K562 (cell line): Measurements from ENCODE around the gene SMCHD1. TPM values are rescaled to one million over a fixed set of nuclear protein-coding genes. Genes with fewer than 3 reads are reported as not detected.

Experiments used
- ATAC-seq: fragments of 200-7000 bp; cut with Tn5 transposase; 3 replicates; pipeline ENCODE4 v1.9.1; 2020; ENCODE audit warnings: moderate library complexity
- BruUV-seq: library from RNA; stranded (reverse); fragments of 400-500 nt; replicated peaks from 2 replicates; lab custom pipeline; 2021; lab: Mats Ljungman, UMichigan
- CTCF ChIA-PET: fragments of 300-600 bp; formaldehyde crosslinking; extraction: SDS; loops from one replicate; lab custom pipeline; 2021; ENCODE audit warnings: low intra/inter-chr PET ratio; lab: Yijun Ruan, JAX
- POLR2A ChIA-PET: fragments of 300-600, 350-650 bp; sonication (Branson Sonifier 250); formaldehyde crosslinking; extraction: SDS; loops from one replicate; lab custom pipeline; 2021; ENCODE audit warnings: antibody characterized with exemption, inconsistent platforms; lab: Yijun Ruan, JAX
- DNase-seq, 4 experiments: peaks; one replicate each; pipeline versions ENCODE4 v3.0.0 to v3.0.0-alpha.2; 2011 to 2018; ENCODE audit warnings: low spot score in 3 of 4, mixed read lengths in 3 of 4; ENCODE audit errors: extremely low read depth in 1 of 4
- FAIRE-seq: peaks from 2 replicates; lab custom pipeline; 2011; peaks lifted over from hg19 to GRCh38; lab: Jason Lieb, UNC
- H2AFZ ChIP-seq: 2 replicates; pipeline ENCODE4 v1.6.0; 2011; ENCODE audit warnings: low read depth, low read length, control low read depth, inconsistent platforms
- H3K27ac ChIP-seq: fragments of 200-600 bp; 3 replicates; pipeline ENCODE4 v1.8.0; 2011; ENCODE audit warnings: low read depth, mild to moderate bottlenecking, control low read depth, inconsistent platforms, low read length, moderate library complexity, mixed read lengths; ENCODE audit errors: extremely low read depth
- H3K27me3 ChIP-seq, 2 experiments: fragments of 300-600 bp in 1 of 2; 2 replicates in 1 of 2; 3 replicates in 1 of 2; pipeline versions ENCODE4 v1.6.0 to v1.8.0; 2011; ENCODE audit warnings: inconsistent platforms in 2 of 2, low read length in 2 of 2, mild to moderate bottlenecking in 1 of 2, mixed read lengths in 1 of 2, moderate library complexity in 1 of 2; ENCODE audit not compliant: control insufficient read depth in 2 of 2, insufficient read depth in 2 of 2
- H3K36me3 ChIP-seq: fragments of 300-600 bp; 3 replicates; pipeline ENCODE4 v1.8.0; 2011; ENCODE audit warnings: mild to moderate bottlenecking, low read length, inconsistent platforms; ENCODE audit not compliant: control insufficient read depth, insufficient read depth
- H3K4me1 ChIP-seq, 2 experiments: fragments of 200-600 bp in 1 of 2; replicated peaks in 1 of 2; 2 replicates in 1 of 2; 3 replicates in 1 of 2; pipeline versions ENCODE4 v1.5.1 to v1.8.0; 2011; ENCODE audit warnings: inconsistent platforms in 2 of 2, low read length in 2 of 2, mild to moderate bottlenecking in 1 of 2, mixed read lengths in 1 of 2, moderate library complexity in 1 of 2; ENCODE audit not compliant: control insufficient read depth in 2 of 2, insufficient read depth in 2 of 2
- H3K4me2 ChIP-seq: 2 replicates; pipeline ENCODE4 v1.6.1; 2011; ENCODE audit warnings: low read length, control low read depth, inconsistent platforms, mixed read lengths; ENCODE audit not compliant: insufficient read depth
- H3K4me3 ChIP-seq: fragments of 200-600 bp; sonication (generic), shearing (Covaris generic); 2 replicates; pipeline ENCODE4 v1.5.1; 2016; ENCODE audit warnings: control low read depth, inconsistent platforms
- H3K79me2 ChIP-seq: fragments of 200-600 bp; 3 replicates; pipeline ENCODE4 v1.8.0; 2011; ENCODE audit warnings: low read length, inconsistent platforms; ENCODE audit not compliant: control insufficient read depth, insufficient read depth
- H3K9ac ChIP-seq, 2 experiments: 2 replicates each; pipeline versions ENCODE4 v1.6.0 to v1.6.1; 2011; ENCODE audit warnings: low read depth in 2 of 2, low read length in 2 of 2, control low read depth in 1 of 2, inconsistent platforms in 1 of 2, mild to moderate bottlenecking in 1 of 2, mixed read lengths in 1 of 2; ENCODE audit not compliant: insufficient read depth in 1 of 2
- H3K9me1 ChIP-seq: one replicate; pipeline ENCODE4 v1.6.0; 2011; ENCODE audit warnings: inconsistent platforms, mild to moderate bottlenecking, low read length, moderate library complexity; ENCODE audit not compliant: control insufficient read depth, insufficient read depth
- H3K9me3 ChIP-seq: replicated peaks from 2 replicates; pipeline ENCODE4 v1.5.1; 2011; ENCODE audit warnings: low read depth, low read length, inconsistent platforms; ENCODE audit not compliant: control insufficient read depth, insufficient read depth
- H4K20me1 ChIP-seq: replicated peaks from 2 replicates; pipeline ENCODE4 v1.6.1; 2011; ENCODE audit warnings: low read length, inconsistent platforms, mixed read lengths; ENCODE audit not compliant: control insufficient read depth, insufficient read depth
- C11orf30 ChIP-seq: fragments of 450-650 bp; IDR thresholded peaks from 2 replicates; pipeline ENCODE4 v1.6.1; 2016; ENCODE audit warnings: low read depth, mild to moderate bottlenecking
- E2F1 ChIP-seq: sonication (generic); formaldehyde crosslinking; IDR thresholded peaks from 2 replicates; pipeline ENCODE4 v1.8.1; 2023; ENCODE audit warnings: mild to moderate bottlenecking, missing genetic modification reagents, moderate library complexity
- MAFG ChIP-seq: fragments of 450-650 bp; conservative IDR thresholded peaks from 2 replicates; pipeline ENCODE4 v1.6.1; 2016; ENCODE audit warnings: missing genetic modification characterization, missing compliant biosample characterization
- MAFK ChIP-seq: IDR thresholded peaks from 2 replicates; pipeline ENCODE4 v1.6.1; 2011; ENCODE audit warnings: low read length, improper control_type of control experiment
- NR4A1 ChIP-seq, 2 experiments: fragments of 250-450 bp in 1 of 2; fragments of 450-650 bp in 1 of 2; sonication (Bioruptor Pico) in 1 of 2; IDR thresholded peaks; 2 replicates each; pipeline versions ENCODE4 v1.4.0 to v1.6.1; 2016 to 2020; ENCODE audit warnings: mild to moderate bottlenecking in 2 of 2, missing compliant biosample characterization in 1 of 2, missing genetic modification characterization in 1 of 2, moderate library complexity in 1 of 2
- POLR2AphosphoS2 ChIP-seq: IDR thresholded peaks from 2 replicates; pipeline ENCODE4 v1.6.1; 2012; ENCODE audit warnings: low read length, improper control_type of control experiment
- ZNF316 ChIP-seq: fragments of 450-650 bp; IDR thresholded peaks from 2 replicates; pipeline ENCODE4 v1.6.1; 2016
- WGBS: fragments of 100-300 bp; shearing (Covaris generic); methylation state at CpG from one replicate; pipeline ENCODE4 v1.1.6; 2016; ENCODE audit warnings: low coverage, mixed read lengths; ENCODE audit not compliant: insufficient coverage; ENCODE audit errors: missing lambda C conversion rate; 5-methylcytosine and 5-hydroxymethylcytosine counted together
- in situ Hi-C: fragments of 300-500 bp; cut with MboI; formaldehyde crosslinking; loops from 4 replicates; pipeline ENCODE4 v1.15.0; 2018; ENCODE audit warnings: inconsistent platforms, mixed read lengths
- intact Hi-C: fragments of 100-400 bp; cut with micrococcal nuclease; formaldehyde crosslinking; loops from 2 replicates; pipeline ENCODE4 v1.14.2; 2022
- polyA plus RNA-seq, 8 experiments: library from polyadenylated mRNA; depleted of rRNA in 4 of 8; stranded (reverse) in 5 of 8; unstranded in 3 of 8; fragments of >200 nt; fragmentation: Nextera tagmentation in 2 of 8; fragmentation: Illumina TruSeq in 1 of 8; extraction: Ambion mirVana in 2 of 8; extraction: Trizol in 1 of 8; gene quantifications; 2 replicates each; pipeline versions ENCODE4 v1.2.1 to v1.2.3, GENCODE V29; 2011 to 2014; ENCODE audit warnings: inconsistent platforms in 1 of 8, missing spikeins in 1 of 8
- total RNA-seq, 7 experiments: library from RNA; depleted of rRNA in 6 of 7; stranded (reverse); fragments of >200 nt in 6 of 7; fragmentation: Illumina TruSeq in 2 of 7; extraction: Trizol in 2 of 7; gene quantifications; 2 replicates each; pipeline versions ENCODE4 v1.2.1 to v1.2.3, GENCODE V29; 2011 to 2021; ENCODE audit warnings: low replicate concordance in 1 of 7

SMCHD1 gene
- total and polyA plus RNA-seq, 9 of the 15 experiments (the other 6 are each of a cell fraction or from before 2014, with no cell fraction given), result 6.3 to 144 (median 72.7) TPM

DNA sequence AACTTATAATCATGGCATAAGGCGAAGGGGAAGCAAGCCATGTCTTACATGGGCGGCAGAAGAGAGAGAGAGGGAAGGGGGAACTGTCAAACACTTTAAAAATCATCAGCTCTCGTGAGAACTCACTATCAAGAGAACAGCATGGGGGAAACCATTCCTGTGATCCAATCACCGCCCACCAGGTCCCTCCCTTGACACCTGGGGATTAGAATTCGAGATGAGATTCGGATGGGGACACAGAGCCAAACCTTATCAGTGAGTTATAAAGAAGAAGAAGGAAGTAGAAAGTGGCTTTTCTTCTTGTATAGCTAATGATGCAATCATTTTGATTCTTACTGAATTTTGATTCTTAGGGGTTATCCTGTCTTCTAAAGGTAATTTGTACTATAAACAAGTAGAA, 51.4 kb downstream of the SMCHD1 start (continued):
- no peak for TF ChIP-seq NR4A1 (CRISPR knock-in tag; IDR thresholded peaks at IDR 0.05)
- TF ChIP-seq NR4A1 (tag; IDR thresholded peaks at IDR 0.05), result no peak
- TF ChIP-seq, all 486 proteins: peak for 24

GRCh38 chr18:2707551-2708168, 52.1 kb downstream of the SMCHD1 start:
- FAIRE-seq, result no peak
- H3K79me2 ChIP-seq, result peaks cover 10% of the 10 kb centered on the region; the same call in 1 of the 3 replicates
- 93% methylated on average over 2 of the region's 2 CpGs for WGBS
- H3K9ac ChIP-seq, result no peak overlapping the region
- ATAC-seq, result no peak
- H2AFZ ChIP-seq, result no peak overlapping the region
- BruUV-seq, result no TSS peak
- no peak overlapping the region for H3K4me2 ChIP-seq
- in situ Hi-C loops, result no loop called here
- no peaks in the 10 kb centered on the region for H3K27me3 ChIP-seq
- POLR2A ChIA-PET, result interaction anchor here (0.6 to 2.2 kb wide), 8 partner anchors 10 to 1081 kb away, joined by 3 to 6 read pairs (median 4); no protein-coding TSS in a partner anchor
- H3K9me3 ChIP-seq, result no peaks in the 10 kb centered on the region
- intact Hi-C loops, result no loop called here
- H3K4me3 ChIP-seq, result no peak overlapping the region
- no peaks in the 10 kb centered on the region for H4K20me1 ChIP-seq
- no peak for TF ChIP-seq E2F1 (CRISPR knock-in tag)
- peak; percentile 58 for TF ChIP-seq MAFG (tag)
- peak; percentile 84 for TF ChIP-seq C11orf30
- no peak for TF ChIP-seq POLR2AphosphoS2
- TF ChIP-seq MAFK, result peak; percentile 21; the same call in 1 of the 2 replicates
- TF ChIP-seq ZNF316, result peak; percentile 85
- no peaks in the 10 kb centered on the region for H3K9me1 ChIP-seq
- no peaks in the 10 kb centered on the region for H3K4me1 ChIP-seq
- CTCF ChIA-PET, result no interaction called here
- no peak overlapping the region for H3K27ac ChIP-seq
- H3K36me3 ChIP-seq, result peaks cover 92% of the 10 kb centered on the region
- no peak for DNase-seq
